GM21515 (cell line): ENCODE data around the gene CBR4.

Experiments
- ATAC-seq: cut with Tn5 transposase; IDR thresholded peaks from one replicate; pipeline ENCODE4 v1.9.1; 2021; ENCODE audit not compliant: unreplicated experiment

Gene CBR4

GRCh38 chr4:169033660-169034059 lies 23.6 kb upstream of the CBR4 start:
- no peak for ATAC-seq

- no peak for ATAC-seq
Observed at GRCh38 chr4:169032883-169033645, 23.0 kb upstream of the CBR4 start.

GRCh38 chr4:169032194-169032593 lies 22.1 kb upstream of the CBR4 start:
- ATAC-seq = no peak

GRCh38 chr4:169031392-169031791 lies 21.3 kb upstream of the CBR4 start:
- ATAC-seq = no peak

- ATAC-seq = no peak
Observed at GRCh38 chr4:169030562-169030982, 20.5 kb upstream of the CBR4 start.

- ATAC-seq = no peak
Observed at GRCh38 chr4:169029947-169030346, 19.9 kb upstream of the CBR4 start.

GRCh38 chr4:169027663-169028062 lies 17.6 kb upstream of the CBR4 start:
- no peak for ATAC-seq

GRCh38 chr4:169025184-169025583 lies 15.1 kb upstream of the CBR4 start:
- no peak for ATAC-seq

- peak; percentile 70 for ATAC-seq
Observed at GRCh38 chr4:169024762-169025161, 14.7 kb upstream of the CBR4 start.

- no peak for ATAC-seq
Observed at GRCh38 chr4:169018406-169018805, 8.4 kb upstream of the CBR4 start.

GRCh38 chr4:169017971-169018370 lies 7.9 kb upstream of the CBR4 start:
- no peak for ATAC-seq

- no peak for ATAC-seq
Observed at GRCh38 chr4:169015186-169015623, 5.2 kb upstream of the CBR4 start.

GRCh38 chr4:169014586-169014985 lies 4.5 kb upstream of the CBR4 start:
- ATAC-seq = no peak

- no peak for ATAC-seq
Observed at GRCh38 chr4:169013396-169013795, 3.3 kb upstream of the CBR4 start.

- ATAC-seq = no peak
Observed at GRCh38 chr4:169012049-169012448, 2.0 kb upstream of the CBR4 start.

- ATAC-seq = peak; percentile 33
Observed at GRCh38 chr4:169009286-169010124, 550 bp downstream of the CBR4 start.

GRCh38 chr4:169005453-169006099 lies 4.5 kb downstream of the CBR4 start:
- ATAC-seq = no peak

GRCh38 chr4:169000315-169000714 lies 9.7 kb downstream of the CBR4 start:
- ATAC-seq = no peak

GRCh38 chr4:168999809-169000208 lies 10.2 kb downstream of the CBR4 start:
- ATAC-seq = no peak

- no peak for ATAC-seq
Observed at GRCh38 chr4:168998596-168998995, 11.5 kb downstream of the CBR4 start.

- no peak for ATAC-seq
Observed at GRCh38 chr4:168995537-168996295, 14.3 kb downstream of the CBR4 start.
